Femur (tissue), 1 donor: ENCODE measurements around the gene ABLIM3.

ENCODE experiments used
- DNase-seq: peaks from one replicate; pipeline ENCODE4 v3.0.0-alpha.2; 2017

ABLIM3 gene

DNA sequence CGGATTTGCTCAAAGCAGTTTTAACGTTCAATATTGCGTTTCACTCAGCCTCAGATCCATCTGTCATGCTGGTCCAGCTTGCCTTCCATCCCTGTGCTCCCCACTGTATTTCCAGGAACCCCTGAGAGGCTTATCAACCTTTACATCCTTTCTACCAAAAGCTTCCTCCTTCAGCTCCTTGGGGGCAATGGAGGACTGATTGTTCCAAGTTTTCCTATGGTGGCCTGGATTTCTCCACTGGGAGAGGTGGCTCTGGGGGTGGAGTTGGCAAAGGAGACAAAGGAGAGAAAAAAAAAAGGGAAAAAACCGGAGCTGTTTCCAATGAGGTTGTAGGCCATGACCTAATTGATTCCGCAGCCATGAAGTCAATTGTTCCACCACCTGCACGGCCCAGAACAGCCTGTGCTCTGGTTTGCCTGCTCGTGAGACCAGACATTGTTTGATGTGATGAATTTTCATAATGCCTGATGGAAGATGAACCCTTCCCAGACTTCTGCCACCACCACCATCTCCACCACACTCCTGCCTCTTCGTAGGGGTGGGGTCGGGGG lies 54.1 kb downstream of the ABLIM3 start:
- no peak for DNase-seq

DNA sequence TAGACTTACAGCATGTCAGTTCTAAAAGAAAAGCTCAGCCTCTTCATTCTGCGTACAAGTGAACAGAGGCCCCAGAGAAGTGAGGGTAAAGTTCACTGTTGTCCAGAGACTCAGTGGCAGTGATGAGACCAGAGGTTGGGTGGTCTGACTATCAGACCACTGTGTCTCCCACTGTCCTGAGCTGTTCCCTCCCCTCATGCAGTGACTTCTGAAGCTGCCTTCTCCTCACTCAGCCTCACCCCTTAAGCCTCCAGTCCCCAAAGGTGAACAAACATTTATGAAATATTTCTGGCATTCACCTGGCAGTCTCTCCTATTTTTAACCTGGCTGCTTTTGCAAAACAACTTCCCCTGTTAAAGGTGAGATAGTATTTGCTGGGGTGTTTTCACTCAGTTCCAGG lies 54.7 kb downstream of the ABLIM3 start:
- DNase-seq, result no peak

GRCh38 chr5:149198148-149198547 lies 56.9 kb downstream of the ABLIM3 start:
- no peak for DNase-seq

DNA sequence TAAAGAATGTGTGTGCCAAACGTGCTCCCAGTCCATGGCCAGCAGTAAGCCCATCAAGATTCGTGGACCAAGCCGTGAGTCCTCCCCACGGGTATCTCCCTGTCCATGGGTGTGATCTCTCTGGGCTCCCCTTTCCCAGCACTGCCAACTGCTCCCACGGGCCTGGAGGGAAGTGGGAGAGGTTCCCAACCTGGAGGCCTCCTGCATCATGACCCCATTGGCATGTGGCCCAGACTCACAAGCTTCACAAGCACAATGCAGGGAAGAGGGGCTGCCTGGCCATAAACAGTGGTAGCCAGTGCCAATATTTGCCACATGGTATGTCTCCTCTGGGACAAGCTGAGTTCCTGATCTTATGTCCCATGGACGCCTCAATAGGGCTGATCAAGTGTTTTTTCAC lies 59.1 kb downstream of the ABLIM3 start:
- no peak for DNase-seq

GRCh38 chr5:149201121-149201637 lies 59.9 kb downstream of the ABLIM3 start:
- DNase-seq, result no peak

- DNase-seq, result no peak
Measured at GRCh38 chr5:149202910-149203451, 61.7 kb downstream of the ABLIM3 start.

- DNase-seq, result no peak
Measured at GRCh38 chr5:149203921-149204441, 62.7 kb downstream of the ABLIM3 start.

DNA sequence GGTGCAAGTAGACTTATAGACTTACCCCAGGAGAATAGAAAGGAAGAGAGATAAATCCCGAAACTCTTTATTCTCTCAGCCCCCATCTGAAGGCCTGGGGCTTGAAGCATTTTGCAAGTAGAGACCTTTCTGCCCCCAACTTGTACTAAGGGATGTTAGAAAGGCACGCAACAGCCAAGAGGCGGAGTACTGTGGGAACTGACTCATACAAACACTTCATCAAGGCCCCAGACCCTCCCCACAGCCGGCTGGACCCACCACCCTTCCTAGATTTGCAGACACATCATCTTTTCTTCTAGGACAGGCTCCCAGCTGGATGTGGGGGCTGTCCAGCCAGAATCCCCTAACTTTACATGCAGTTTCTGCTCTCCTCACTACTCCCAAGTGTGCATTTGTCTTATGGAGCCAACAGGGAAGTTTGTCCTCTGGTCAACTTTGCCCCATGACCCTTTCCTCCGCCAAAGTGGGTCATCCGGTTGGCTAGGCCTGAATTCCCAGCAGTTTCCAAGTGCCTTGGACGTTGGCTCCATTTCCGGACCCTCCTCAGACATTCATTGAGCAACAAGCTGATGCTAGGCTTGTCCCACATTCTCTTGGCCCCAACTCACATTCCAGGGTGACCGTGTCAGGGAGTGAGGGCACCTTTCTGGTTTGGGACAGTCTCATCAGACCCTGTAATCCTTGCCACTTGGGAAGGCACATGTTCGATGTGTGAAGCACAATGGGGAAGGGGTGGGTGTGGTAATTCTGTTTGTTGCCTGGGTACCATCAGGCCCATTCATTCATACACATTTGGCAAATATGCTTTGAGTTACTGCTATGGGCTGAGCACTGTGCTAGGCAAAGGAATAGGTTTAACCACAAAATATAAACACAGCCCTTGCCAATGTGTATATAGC lies 64.6 kb downstream of the ABLIM3 start:
- DNase-seq, result no peak

DNA sequence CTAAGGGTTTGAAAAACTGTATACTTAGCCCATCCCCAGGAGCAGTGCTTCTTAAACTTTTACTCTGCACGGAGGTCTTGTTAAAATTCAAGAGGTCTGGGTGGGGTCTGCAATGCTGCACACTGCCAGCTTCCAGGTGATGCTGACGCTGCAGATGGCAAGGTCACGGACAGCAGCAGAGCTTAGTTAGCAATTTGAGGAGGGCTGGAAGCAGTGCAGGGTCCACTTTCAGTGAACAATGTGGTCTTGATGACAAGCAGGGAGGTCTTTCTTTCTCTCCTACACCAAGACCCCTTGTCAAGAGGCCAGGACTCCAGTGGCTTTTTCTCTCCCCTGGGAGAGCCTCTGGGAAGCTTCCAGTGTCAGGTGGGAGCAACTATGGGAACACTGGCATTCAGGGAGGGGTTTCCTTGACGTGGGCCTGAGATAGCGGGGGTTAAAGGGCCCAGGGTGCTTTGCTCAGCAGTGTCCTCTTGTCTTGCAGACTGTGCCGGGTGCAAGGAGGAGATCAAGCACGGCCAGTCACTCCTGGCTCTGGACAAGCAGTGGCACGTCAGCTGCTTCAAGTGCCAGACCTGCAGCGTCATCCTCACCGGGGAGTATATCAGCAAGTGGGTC lies 65.3 kb downstream of the ABLIM3 start:
- no peak for DNase-seq

- no peak for DNase-seq
Measured at GRCh38 chr5:149207831-149208230, 66.5 kb downstream of the ABLIM3 start.

DNA sequence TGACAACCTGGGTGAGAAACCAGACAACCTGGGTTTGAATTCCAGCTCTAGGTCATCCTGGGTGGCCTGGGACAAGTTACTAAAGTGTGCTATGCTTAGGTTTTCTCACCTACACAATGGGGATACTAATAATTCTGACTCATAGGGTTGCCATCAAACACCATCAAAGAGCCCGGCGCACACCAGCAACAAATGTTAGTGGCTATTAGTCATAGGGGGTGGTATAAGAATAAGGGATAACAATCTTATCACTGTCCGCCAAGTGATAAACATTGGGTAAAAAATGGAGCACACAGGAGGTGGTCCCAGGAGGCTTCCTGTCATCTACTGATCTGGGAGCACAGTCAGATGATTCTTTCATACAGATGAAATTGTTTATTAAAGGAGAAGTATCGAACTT lies 68.9 kb downstream of the ABLIM3 start:
- no peak for DNase-seq

DNA sequence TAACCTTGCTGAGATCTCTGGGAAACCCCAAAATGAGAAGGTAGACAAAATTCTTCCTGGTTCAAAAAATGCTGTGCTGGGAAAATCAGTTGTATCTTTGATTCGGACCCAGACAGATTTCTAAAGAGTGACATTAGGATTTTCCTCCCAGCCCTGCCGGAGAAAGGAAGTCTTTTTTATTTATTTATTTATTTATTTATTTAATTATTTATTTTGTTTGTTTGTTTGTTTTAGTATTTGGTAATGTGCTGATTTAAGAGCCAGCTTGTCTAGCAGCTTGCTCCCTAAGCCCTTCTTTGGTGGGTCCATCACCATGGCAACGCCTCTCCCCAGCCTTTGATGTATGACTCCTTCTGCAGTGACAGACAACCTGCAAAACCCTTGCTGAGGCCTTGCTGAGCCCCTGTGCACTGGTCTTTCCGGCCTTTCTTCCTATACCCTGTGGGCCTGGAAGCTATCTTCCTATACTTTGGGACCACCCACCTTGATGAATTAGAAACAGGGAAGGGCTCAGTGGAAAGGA lies 69.7 kb downstream of the ABLIM3 start:
- no peak for DNase-seq

GRCh38 chr5:149211566-149211965 lies 70.3 kb downstream of the ABLIM3 start:
- no peak for DNase-seq

GRCh38 chr5:149212198-149212951 lies 71.1 kb downstream of the ABLIM3 start:
- DNase-seq, result no peak

DNA sequence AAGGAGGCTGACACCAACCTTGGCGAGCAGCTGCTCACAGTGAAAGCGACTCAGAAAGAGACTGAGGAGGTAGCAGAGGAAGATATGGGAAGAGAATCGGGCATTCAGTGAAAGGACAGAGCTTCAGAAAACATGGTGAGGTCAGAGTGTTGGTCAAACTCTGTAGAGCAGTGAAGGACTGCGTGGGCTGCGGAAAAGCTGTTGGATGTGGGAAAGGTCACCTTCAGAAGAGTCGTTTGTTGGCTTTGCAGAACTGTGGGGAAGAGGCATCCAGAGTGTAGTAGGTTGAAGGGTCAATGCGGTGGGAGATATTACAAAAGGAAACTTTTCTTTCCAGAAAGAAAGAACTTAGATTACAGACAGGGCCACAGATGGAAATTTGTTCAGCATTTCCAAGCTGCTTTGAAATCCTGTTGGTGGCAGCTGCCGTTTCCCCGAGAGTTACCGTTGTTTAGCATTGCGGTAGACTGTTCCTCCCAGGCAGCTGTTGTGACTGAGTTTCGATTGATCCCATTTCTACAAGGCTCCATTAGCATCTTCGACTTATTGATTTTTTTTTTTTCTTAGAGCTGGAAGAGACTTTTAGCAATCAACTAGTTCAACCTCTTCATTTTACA lies 72.1 kb downstream of the ABLIM3 start:
- DNase-seq, result no peak

DNA sequence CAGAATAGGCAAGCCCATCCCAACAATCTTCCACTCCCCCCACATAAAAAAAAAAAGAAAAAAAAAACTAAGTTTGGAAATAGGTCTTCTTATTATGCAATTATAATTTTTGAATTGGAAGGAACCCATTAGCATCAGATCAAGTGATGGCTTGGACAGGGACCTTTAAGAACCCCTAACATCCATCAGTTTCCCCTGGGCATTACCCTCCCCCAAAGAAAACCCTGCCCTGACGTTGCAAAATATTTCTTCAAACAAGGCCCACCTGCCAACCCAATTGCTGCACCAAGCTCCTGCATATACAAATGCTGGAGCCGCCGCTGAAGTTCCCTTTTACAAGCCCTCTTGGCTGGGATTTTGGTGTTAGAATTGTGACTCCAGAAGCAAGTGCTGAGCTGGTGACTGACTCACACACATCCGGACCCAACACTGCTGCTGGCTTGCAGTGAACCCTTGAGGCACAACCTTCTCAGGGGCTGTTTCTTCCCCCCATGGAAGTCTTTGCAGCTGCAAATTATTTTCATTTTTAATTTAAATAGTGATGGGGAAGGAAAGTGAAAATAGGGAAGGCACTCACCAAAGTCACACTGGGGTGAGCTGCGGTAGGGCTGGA lies 74.3 kb downstream of the ABLIM3 start:
- DNase-seq, result peak; percentile 12

- peak; percentile 3 for DNase-seq
Measured at GRCh38 chr5:149216496-149216895, 75.2 kb downstream of the ABLIM3 start.

DNA sequence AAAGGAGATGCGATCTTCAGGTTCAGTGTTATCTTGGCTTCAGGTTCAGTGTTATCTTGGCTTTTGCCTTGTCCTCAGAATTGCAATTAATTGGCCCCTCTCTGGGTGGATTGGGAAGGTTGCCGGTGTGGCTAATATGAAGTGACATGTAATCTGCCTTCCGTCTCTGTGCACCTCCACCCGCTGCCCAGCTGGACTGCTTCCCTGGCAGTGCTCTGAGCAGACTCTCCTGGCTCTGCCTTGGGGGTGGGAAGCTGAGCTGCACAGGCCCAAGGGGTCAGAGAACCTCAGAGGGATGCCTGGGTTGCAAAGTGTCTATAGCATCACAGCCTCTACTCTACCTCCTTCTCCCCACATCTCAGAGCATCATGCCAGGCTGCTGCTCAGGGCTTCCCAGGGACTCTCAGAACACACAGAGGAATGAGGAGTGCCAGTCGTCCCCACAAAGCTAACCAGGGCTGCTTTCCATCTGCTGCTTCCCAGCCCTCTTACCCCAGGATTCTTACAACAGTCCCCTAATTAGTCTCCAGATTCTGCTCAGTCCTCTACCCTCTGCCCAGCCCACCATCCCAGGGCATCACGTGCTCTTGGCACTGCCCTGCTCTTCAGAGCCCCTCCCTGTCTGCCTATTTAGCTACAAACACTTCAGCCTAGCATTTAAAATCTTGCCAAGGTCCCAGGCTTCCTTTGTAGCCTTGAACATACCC lies 76.0 kb downstream of the ABLIM3 start:
- DNase-seq, result peak; percentile 6

GRCh38 chr5:149217803-149218155 lies 76.5 kb downstream of the ABLIM3 start:
- DNase-seq, result no peak

DNA sequence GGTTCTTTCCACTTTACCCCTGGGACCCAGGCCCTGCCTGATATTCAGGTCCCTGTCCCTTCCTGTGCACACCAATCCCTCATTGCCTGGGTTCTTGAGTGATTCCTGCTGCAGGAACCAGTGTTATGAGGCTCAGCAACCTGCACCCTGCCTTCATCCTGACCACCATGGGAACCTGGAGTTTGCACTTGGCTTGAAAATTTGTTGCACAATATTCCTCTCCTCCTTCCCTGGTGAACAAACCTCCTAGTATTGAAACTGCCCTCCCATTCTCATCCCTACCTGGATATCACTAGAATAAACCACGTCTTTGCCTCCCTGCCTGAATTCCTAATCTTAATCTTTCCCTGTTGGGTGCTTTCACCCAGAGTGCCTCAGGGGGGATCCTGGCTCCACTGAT lies 78.3 kb downstream of the ABLIM3 start:
- DNase-seq, result no peak

GRCh38 chr5:149220750-149221149 lies 79.5 kb downstream of the ABLIM3 start:
- no peak for DNase-seq
